GM18951 (cell line): ENCODE measurements around the gene GRB10.
"Not testable (repeated sequence)": the region's sequence is repeated elsewhere in the genome, so short reads cannot be mapped to it uniquely, and the experiment has no call there.

Experiments used
- POLR2A ChIP-seq: IDR thresholded peaks from 4 replicates; pipeline ENCODE4 v1.6.1; 2011; ENCODE audit warnings: mild to moderate bottlenecking; ENCODE audit not compliant: insufficient read length, insufficient read depth; ENCODE audit errors: extremely low read depth
- in situ Hi-C: fragments of 300-500 bp; cut with MboI; formaldehyde crosslinking; loops from one replicate; pipeline ENCODE4 v1.12.0; 2022; ENCODE audit warnings: low sequenced_read_pairs, mixed read lengths, inconsistent platforms; ENCODE audit not compliant: unreplicated experiment

Gene GRB10

DNA sequence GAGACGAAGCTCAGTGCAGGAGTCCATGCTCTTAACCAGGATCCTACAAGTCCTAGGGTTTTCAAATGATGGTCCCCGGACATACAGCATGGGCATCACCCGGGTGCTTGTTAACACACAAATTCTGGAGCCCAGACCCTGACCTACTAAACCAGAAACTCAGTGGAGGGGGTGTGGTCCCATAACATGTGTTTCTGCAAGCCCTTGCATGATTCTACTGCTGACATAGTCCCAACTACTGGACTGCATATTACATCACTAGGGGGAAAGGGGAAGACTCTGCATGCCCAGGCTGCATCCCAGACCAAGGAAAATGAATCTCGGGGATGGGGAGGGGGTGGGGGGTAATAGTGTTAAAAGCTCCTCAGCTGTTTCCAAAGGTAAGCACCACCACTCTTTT lies 40.3 kb downstream of the GRB10 start:
- TF ChIP-seq POLR2A = no peak
- in situ Hi-C loops = no loop called here

DNA sequence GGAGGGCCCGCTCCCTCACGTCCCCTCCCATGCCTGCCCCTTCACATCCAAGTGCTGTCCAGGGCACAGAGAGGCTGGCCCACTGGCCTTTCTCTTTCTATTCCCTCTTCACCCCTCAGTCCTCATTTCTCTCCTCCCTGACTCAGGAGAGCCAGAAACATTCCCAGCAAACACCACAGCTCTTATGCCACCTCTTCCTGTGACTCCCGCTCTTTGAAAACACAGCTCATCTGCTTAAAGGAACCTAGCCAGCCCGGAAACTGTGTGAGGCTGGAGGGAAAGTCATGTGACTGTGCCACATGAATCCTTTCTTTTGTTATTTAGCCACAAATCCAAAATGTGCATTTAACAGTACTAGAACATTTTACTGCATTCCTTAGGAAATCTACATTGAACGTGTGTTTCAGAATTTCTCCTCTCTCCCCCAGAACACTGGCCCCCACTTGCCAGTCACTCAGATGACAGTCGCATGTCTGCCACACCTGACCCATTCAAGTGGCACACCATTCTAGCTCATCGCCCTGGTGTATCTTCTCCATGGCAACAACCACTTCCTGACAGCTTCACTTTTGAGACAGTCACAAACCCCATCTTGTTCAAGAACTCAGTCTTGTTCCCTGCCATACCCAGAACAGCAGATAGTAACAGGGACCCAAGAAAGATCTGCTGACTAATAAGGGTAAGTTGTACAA lies 42.8 kb downstream of the GRB10 start:
- in situ Hi-C loops = no loop called here
- no peak for TF ChIP-seq POLR2A

DNA sequence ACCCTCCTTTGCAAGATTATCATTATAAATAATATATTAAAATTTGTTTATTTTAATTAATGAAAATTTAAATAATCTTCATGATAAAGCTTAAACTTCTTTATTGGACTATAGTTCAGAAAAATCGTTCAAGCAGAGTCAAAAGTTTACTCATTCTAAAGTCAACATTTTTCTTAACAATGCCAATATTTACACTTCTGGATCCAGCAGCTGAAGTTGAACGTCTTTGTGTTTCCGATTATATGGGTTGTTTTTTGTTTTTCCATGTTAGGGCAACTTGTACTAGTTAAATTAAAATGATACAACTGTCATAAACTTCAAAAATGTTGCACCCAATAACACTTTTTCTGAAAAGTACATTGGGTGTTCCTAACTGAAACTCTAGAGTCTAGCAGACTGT lies 43.8 kb downstream of the GRB10 start:
- TF ChIP-seq POLR2A = no peak
- in situ Hi-C loops = no loop called here

DNA sequence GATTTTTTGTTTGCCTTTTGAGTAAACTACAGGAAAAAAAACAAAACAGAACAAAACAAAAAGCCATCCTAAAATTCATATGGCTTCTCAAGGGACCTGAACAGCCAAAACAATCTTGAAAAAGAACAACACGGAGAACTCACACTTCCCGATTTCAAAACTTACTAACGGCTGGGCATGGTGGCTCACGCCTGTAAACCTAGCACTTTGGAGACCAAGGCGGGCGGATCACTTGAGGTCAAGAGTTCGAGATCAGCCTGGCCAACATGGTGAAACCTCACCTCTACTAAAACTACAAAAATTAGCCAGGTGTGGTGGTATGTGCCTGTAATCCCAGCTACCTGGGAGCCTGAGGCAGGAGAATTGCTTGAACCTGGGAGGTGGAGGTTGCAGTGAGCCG lies 46.9 kb downstream of the GRB10 start:
- in situ Hi-C loops = not testable (repeated sequence)

DNA sequence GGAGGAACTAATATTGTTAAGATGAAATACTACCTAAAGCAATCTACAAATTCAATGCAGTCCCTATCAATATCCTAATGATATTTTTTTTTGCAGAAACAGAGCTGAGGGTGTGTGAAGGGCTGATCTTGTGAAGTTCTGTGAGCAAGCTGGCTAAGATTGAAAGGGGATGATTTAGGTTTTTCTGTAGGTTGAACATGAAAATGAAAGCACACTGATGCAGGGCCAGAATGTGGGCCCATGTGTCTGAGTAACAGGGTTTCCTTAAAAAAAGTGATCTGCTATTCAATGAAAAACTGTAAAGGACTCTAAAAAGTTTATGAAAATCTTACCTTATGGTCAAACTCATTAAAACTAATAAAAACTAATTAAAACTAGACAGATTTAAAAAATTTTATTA lies 47.4 kb downstream of the GRB10 start:
- in situ Hi-C loops = no loop called here
- no peak for TF ChIP-seq POLR2A

DNA sequence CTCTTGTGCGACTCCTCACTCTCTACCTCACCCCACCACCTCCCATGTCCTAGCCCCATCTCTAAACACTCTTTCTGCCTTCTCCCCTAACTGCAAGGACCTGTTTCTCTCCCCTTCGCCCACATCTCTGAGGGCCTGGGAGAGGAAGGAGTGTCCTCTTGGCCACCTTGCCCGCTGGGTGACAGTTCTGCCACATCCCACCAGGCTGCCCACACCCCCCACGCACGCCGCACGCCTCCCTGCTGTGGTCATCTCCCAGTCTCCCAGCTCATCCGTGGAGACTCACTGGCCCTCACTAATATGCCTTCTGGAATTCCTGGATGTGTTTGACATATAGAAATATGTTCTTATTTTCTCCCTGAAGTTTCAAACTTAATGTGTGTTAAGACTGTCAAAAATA lies 48.5 kb downstream of the GRB10 start:
- no peak for TF ChIP-seq POLR2A
- in situ Hi-C loops = no loop called here

DNA sequence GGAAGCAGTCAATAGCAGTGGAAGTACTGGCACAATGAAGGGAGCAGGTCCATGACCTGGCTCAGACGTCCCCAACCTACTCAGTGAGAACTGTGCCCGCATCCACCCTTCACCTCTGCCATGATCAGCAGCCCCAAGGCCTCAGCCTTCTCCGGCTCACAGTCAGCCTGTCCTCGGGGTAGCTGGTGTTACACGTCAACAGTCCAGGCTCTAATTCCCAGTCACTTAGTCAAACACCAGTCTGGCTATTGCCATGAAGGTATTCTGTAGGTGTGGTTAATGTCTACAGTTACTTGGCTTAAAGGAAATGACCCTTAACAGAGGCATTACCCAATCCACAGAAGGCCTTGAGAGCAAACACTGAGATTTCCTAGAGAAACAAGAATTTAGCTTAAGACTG lies 49.1 kb downstream of the GRB10 start:
- in situ Hi-C loops = no loop called here

DNA sequence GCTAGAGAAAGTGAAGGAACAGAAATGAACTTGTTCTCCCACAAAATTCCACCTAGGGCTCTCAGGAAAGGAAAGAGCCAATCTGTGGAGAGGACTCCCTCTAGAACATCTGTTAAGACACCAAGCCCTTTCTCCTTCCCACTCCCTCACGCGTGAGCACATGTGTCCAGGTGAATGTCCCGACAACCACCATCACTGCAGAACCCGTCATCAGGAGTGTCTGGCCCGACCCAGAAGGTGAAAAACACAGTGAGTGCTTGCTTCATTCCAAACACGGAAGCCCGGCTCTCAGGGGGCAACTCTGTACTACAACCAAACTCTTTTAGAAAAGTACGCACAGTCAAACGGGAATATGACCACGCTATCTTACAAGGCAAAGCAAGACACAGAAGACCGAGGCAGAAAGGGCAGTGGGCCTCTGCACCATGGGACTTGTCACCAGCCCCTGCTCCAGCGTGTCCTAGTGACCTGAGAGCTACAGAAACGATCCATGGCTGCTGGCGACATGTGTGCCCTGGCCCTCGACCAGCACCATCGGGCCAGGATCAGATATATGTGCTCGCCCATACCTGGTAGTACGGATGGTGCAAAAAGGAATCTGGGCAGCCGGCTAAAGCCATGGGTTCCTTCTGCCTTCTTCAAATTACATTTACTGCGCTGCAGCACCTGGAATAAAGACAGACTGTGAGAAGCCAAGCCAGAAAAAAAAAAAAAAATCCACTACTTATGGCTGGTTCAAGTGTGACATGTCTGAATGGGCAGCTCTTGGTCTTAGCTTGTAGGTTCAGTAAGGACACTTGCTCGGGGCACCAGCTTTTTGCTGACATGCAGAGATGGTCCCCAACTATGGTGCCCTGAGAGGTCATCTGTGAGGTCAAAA lies 50.8 kb downstream of the GRB10 start:
- no peak for TF ChIP-seq POLR2A
- in situ Hi-C loops = no loop called here

More for the DNA sequence above, 49.1 kb downstream of the GRB10 start:
- TF ChIP-seq POLR2A = no peak

DNA sequence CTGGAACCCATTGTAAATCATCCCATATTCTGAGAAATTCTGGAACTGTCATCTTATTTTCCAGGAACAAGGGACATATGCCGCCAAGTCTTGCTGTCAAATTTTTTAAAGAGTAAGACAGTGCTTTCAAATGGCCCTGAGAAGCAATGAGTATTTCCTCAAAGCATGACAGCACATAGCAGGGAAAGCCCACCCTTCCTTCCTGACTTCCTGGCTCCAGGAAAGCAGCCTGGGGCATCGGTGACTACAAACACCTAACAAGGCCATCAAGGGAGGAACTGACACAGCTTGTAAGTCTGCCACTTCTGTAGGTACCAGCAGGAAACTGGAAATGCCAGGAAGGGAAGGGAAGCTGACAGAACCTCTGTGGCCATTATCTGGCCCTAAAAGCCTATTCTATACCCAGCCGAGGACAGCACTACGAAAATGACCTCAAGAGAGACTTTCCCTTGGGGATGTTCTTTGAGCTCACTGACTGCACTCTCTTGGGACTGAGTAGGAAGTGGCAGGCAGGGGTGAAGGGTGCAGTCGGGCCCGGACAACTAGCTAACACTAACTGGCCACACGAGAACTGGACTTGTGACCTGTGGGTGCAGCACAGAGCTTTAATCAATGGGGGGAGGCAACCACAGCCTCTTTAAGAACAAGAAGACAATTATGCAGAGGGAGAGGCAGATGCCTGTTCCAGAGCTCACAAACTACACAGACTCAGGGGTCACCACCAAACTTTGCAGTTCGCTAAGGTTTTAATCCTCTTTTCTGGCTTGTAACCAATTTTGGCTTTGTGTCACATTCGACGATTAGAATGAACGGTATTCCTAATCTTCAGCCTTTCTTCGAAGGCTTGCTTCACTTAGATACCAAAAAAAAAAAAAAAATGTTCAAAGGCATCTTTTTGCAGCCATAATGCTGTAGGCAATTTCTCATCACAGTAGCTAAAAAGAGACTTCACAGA lies 52.0 kb downstream of the GRB10 start:
- TF ChIP-seq POLR2A = no peak
- in situ Hi-C loops = no loop called here

DNA sequence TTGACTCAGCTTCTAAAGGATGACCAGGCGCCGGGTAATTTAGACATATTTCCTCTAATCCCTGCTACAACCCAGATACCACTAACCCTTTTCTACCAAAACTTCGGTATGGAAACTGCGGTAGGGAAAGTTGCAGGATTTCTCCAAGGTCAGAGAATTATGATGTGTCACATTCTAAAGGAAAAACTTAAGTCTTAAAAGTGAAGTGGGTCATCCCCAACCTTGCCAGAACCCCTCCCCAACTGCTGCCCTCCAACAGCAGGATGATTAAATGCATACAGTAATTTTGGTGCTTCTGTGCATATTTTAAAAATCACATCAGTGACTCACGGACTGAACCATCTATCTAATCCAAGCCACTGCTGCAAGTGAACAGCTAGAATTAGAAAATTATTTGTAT lies 52.7 kb downstream of the GRB10 start:
- in situ Hi-C loops = no loop called here
- no peak for TF ChIP-seq POLR2A

DNA sequence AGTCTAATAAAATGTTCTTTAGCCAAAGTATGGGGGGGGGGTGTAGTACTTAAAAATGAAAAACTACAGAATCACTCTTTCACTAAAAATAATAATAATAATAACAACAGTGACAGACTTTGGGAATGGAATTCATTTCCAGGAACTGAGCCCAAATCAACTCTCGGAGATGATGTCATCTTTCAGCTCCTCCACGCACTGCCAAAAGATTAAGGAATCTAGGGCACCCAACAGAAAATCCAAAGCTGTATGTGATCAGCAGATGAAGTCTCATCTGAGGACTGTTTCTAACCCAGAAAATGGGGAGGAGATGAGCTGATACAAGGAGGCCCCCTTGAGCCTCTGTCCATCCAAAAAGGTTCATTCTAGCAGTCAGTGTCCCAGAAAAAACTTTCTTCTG lies 54.5 kb downstream of the GRB10 start:
- TF ChIP-seq POLR2A = no peak
- in situ Hi-C loops = no loop called here

DNA sequence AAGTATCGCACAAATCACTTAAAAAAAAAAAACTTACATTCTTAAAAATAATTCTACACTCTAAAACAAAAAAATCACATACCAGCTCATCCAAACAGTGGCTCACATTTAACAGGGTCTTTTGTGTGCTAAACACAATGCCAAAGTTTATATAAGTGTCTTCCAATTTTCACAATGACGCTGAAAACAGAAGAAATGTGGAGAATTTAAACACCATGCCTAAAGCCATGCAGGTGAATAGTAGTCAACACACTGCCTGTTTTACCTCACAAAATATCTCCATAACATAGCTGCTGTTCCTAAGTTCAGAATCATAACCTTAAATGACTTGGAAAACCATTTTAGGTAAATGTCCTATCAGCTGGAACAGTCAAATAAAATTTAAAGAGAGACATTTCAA lies 55.0 kb downstream of the GRB10 start:
- TF ChIP-seq POLR2A = no peak

DNA sequence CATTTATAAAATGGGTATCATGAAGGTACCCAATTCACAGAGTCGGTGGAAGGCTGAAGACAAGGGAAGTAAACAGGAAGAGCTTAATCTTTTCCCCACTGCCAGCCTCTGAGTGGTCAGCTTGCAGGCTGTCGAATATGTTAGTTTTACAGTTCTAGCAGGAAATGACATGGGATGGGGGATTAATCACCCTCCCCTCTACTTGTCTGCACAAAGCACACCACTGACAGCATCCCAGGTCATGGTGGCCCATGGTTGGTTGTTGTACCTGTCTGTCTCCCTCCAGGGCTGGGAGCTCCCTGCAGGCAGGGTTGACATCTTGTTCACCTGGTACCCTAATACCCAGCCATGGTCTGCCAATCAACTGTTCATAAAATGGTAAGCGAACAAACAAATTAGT lies 55.6 kb downstream of the GRB10 start:
- in situ Hi-C loops = no loop called here
- TF ChIP-seq POLR2A = no peak

More for the DNA sequence above, 55.0 kb downstream of the GRB10 start:
- in situ Hi-C loops = no loop called here
